Measurements from ENCODE around the gene GRIA1.

- TF ChIP-seq, protein P1, sequence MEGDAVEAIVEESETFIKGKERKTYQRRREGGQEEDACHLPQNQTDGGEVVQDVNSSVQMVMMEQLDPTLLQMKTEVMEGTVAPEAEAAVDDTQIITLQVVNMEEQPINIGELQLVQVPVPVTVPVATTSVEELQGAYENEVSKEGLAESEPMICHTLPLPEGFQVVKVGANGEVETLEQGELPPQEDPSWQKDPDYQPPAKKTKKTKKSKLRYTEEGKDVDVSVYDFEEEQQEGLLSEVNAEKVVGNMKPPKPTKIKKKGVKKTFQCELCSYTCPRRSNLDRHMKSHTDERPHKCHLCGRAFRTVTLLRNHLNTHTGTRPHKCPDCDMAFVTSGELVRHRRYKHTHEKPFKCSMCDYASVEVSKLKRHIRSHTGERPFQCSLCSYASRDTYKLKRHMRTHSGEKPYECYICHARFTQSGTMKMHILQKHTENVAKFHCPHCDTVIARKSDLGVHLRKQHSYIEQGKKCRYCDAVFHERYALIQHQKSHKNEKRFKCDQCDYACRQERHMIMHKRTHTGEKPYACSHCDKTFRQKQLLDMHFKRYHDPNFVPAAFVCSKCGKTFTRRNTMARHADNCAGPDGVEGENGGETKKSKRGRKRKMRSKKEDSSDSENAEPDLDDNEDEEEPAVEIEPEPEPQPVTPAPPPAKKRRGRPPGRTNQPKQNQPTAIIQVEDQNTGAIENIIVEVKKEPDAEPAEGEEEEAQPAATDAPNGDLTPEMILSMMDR (conservative IDR thresholded peaks at IDR 0.05; ENCODE audit: low read length), result no peak
- TF ChIP-seq EZH2phosphoT487 (IDR thresholded peaks at IDR 0.05; ENCODE audit: borderline replicate concordance), result no peak
Observed at GRCh38 chr5:153671653-153672346, 181.3 kb downstream of the GRIA1 start.

Measured in Loucy (cell line).